Glomerular endothelial cell (primary cell): ENCODE data around the gene TRIM37. TPM values are rescaled to one million over a fixed set of nuclear protein-coding genes. Genes with fewer than 3 reads are reported as not detected.
"Not testable (repeated sequence)": the region's sequence is repeated elsewhere in the genome, so short reads cannot be mapped to it uniquely, and the experiment has no call there.

Experiments
- DNase-seq: peaks from one replicate; pipeline ENCODE4 v3.0.0-alpha.2; 2011; ENCODE audit warnings: low read depth, low spot score; ENCODE audit errors: extremely low read depth
- total RNA-seq: library from RNA; depleted of rRNA; stranded (reverse); fragments of >200 nt; gene quantifications from 2 replicates; pipeline ENCODE4 v1.2.3, GENCODE V29; 2015

TRIM37 gene
- total RNA-seq, 1 donor from 2014 or later: 36.4 TPM

DNA sequence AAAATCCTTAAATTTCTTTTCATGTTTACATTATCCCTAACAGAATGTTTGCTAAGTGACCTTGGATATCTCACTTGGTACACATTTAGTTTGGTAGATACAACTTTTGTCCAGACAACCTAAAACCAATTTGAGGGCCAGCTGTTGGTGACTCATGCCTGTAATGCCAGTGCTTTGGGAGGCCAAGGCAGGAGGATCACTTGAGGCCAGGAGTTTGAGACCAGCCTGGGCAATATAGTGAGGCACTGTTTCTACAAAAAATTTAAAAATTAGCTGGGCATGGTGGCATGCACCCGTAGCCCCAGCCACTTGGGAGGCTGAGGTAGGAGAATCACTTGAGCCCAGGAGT is 149.0 kb downstream of the TRIM37 start:
- DNase-seq: not testable (repeated sequence)

DNA sequence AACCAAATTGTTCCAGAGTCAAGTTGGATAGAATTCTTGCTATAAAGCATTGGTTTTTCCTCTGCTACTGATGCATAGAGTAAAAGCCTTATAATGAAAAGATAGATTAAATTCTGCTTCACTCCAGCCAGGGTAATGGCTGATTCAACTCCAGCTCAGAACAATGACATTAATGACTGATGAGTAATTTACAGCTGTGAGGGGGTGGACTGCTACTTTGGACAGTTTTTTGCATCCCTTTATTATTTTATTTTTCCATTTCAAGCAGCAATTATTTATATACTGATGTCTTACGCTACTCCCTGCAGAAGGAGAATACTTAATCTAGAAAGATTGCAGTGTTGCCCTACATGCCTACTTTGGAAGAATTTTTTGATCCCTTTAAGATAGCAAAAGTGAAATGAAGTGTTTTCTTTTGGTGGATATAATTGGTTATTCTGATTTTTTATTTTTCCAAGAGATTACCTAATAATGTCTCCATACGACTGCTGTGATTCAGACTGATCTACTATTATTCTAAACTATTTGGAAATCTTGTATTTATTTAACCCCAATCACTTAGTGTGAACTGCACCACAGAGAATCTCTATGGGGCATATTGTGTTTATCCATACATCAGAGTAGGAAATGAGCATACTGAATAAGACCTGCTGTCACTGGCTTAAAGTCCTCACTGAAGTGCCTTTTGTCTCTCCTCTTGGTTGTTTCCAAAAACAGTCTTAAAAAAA is 149.5 kb downstream of the TRIM37 start:
- DNase-seq: no peak

GRCh38 chr17:58954358-58954757 is 152.3 kb downstream of the TRIM37 start:
- not testable (repeated sequence) for DNase-seq

GRCh38 chr17:58947824-58948223 is 158.9 kb downstream of the TRIM37 start:
- DNase-seq: no peak

GRCh38 chr17:58947411-58947810 is 159.3 kb downstream of the TRIM37 start:
- DNase-seq: no peak

DNA sequence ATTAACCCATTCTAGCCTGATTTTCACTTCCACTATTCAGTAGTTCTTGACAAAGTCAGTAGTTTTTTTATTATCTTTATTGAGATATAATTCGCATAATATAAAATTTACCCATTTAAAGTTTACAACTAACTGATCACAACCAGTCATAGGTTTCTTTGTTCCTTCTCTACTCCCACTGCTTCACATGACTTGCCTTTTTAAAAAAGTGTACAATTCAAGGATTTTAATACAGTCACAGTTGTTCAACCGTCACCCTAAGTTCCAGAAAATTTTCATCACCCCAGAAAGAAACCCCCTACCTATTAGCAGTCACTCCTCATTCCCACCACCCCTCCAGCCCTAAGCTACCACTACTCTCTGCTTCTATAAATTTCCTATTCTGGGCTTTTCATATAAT is 162.5 kb downstream of the TRIM37 start:
- DNase-seq: no peak

DNA sequence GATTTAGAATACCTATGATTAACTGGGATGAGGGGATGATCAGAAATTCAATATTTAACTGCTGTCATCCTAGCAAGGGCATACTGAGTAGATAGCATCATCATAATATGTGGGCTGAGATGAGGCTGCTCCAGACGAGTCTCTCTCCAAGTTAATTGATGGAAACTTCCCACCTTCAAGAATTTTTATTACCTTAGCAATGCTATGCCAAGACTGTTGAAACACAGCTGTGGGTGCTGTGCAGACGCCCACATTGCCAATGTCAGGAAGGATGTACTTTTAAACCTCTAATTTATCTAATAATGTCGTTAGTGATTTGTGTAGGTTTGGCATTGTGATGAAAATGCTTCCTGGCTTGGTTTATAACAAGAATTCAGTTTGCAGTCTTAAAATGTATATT is 170.4 kb downstream of the TRIM37 start:
- DNase-seq: no peak

DNA sequence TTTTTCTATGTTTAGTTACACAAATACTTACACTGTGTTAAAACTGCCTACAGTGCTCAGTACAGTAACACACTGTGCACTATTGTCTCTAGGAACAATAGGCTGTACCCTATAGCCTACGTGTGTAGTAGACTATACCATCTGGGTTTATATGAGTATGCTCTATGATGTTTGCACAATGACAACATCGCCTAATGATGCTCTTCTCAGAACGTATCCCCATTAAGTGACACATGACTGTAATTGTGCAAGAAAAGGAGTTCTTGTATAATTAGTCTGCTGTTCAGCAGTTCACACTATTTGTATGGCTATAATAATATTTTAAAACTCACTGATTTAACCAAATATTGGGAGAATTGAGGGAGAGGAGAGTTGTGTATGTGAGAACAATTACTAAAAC is 173.7 kb downstream of the TRIM37 start:
- no peak for DNase-seq

Other genes starting within 250 kb of the TRIM37 start
- 32.3 and 39.0 TPM in 2 replicates for gene SKA2, start 48.3 kb upstream of the TRIM37 start, total RNA-seq
- 19.7 and 25.7 TPM in 2 replicates for gene PRR11, start 48.9 kb upstream of the TRIM37 start, total RNA-seq
- gene SMG8, start 103.2 kb upstream of the TRIM37 start, total RNA-seq: 15.3 and 16.9 TPM in 2 replicates
- 3.0 and 6.3 TPM in 2 replicates for gene GDPD1, start 113.6 kb upstream of the TRIM37 start, total RNA-seq
- gene YPEL2, start 224.8 kb upstream of the TRIM37 start, total RNA-seq: 41.3 and 76.7 TPM in 2 replicates